H1 (cell line): ENCODE results near the gene ZNF232. TPM values are rescaled to one million over a fixed set of nuclear protein-coding genes. Genes with fewer than 3 reads are reported as not detected.

Experiments used
- CTCF ChIA-PET: fragments of 300-600 bp; sonication (Branson Sonifier 250); formaldehyde crosslinking; loops from one replicate; lab custom pipeline; 2021; ENCODE audit not compliant: partially characterized antibody; lab: Charles Lee
- POLR2A ChIA-PET: fragments of 300-600 bp; sonication (Branson Sonifier 250); formaldehyde crosslinking; loops from one replicate; lab custom pipeline; 2021; ENCODE audit warnings: inconsistent platforms; ENCODE audit not compliant: partially characterized antibody; lab: Charles Lee
- DNase-seq, 2 experiments: peaks; one replicate each; pipeline versions ENCODE4 v3.0.0 to v3.0.0-alpha.2; 2010 to 2022; ENCODE audit warnings: low spot score in 2 of 2, low read depth in 1 of 2, mixed read lengths in 1 of 2
- FAIRE-seq: peaks from 2 replicates; lab custom pipeline; 2011; peaks lifted over from hg19 to GRCh38; lab: Jason Lieb, UNC
- H2AFZ ChIP-seq: 2 replicates; pipeline ENCODE4 v1.8.1; 2012; ENCODE audit warnings: low read length, inconsistent platforms
- H2AK5ac ChIP-seq: 2 replicates; pipeline ENCODE4 v1.6.1; 2013; ENCODE audit warnings: low read depth, low read length
- H2BK120ac ChIP-seq: replicated peaks from 2 replicates; pipeline ENCODE3; 2013; ENCODE audit warnings: low read depth, low read length, inconsistent platforms
- H2BK12ac ChIP-seq: 2 replicates; pipeline ENCODE4 v1.6.1; 2013; ENCODE audit warnings: low read depth, low read length
- H2BK15ac ChIP-seq: 2 replicates; pipeline ENCODE4 v1.6.1; 2013; ENCODE audit warnings: low read length
- H2BK20ac ChIP-seq: 2 replicates; pipeline ENCODE4 v1.6.1; 2013; ENCODE audit warnings: low read length
- H2BK5ac ChIP-seq: 2 replicates; pipeline ENCODE4 v1.6.1; 2013; ENCODE audit warnings: low read depth, low read length
- H3K14ac ChIP-seq: 2 replicates; pipeline ENCODE4 v1.6.1; 2013; ENCODE audit warnings: inconsistent platforms; ENCODE audit not compliant: insufficient read length
- H3K18ac ChIP-seq: 2 replicates; pipeline ENCODE4 v1.6.1; 2013; ENCODE audit warnings: low read length; ENCODE audit errors: extremely low read depth
- H3K23ac ChIP-seq: 2 replicates; pipeline ENCODE4 v1.6.1; 2013; ENCODE audit warnings: inconsistent platforms; ENCODE audit not compliant: insufficient read length
- H3K23me2 ChIP-seq: 2 replicates; pipeline ENCODE4 v1.6.1; 2013; ENCODE audit warnings: low read depth, low read length
- H3K27ac ChIP-seq: 2 replicates; pipeline ENCODE4 v1.6.1; 2011; ENCODE audit warnings: low read depth, low read length, inconsistent platforms
- H3K27me3 ChIP-seq, 4 experiments: replicated peaks in 1 of 4; 1 replicate in 1 of 4; 2 replicates in 3 of 4; pipeline versions ENCODE4 v1.6.1 to v1.8.1; 2011 to 2013; ENCODE audit warnings: low read length in 3 of 4, mild to moderate bottlenecking in 3 of 4, inconsistent platforms in 2 of 4, mixed read lengths in 2 of 4, moderate library complexity in 1 of 4; ENCODE audit not compliant: control insufficient read depth in 3 of 4, insufficient read depth in 3 of 4; ENCODE audit errors: extremely low read depth in 1 of 4
- H3K36me3 ChIP-seq, 4 experiments: 2 replicates each; pipeline versions ENCODE4 v1.6.1 to v1.8.1; 2011 to 2013; ENCODE audit warnings: mild to moderate bottlenecking in 4 of 4, low read length in 3 of 4, moderate library complexity in 2 of 4, control low read depth in 1 of 4, inconsistent platforms in 1 of 4; ENCODE audit not compliant: insufficient read depth in 4 of 4, control insufficient read depth in 2 of 4
- H3K4ac ChIP-seq: replicated peaks from 2 replicates; pipeline ENCODE3; 2013; ENCODE audit warnings: low read length, low read depth, mixed read lengths, inconsistent platforms; ENCODE audit not compliant: insufficient read length
- H3K4me1 ChIP-seq, 4 experiments: replicated peaks in 1 of 4; 1 replicate in 1 of 4; 2 replicates in 3 of 4; pipeline versions ENCODE4 v1.6.1 to v1.8.1; 2011 to 2013; ENCODE audit warnings: low read length in 3 of 4, inconsistent platforms in 2 of 4, mixed read lengths in 1 of 4; ENCODE audit not compliant: insufficient read depth in 4 of 4, control insufficient read depth in 3 of 4
- H3K4me2 ChIP-seq, 2 experiments: 2 replicates each; pipeline versions ENCODE4 v1.6.1 to v1.8.1; 2011 to 2013; ENCODE audit warnings: low read depth in 2 of 2, low read length in 2 of 2, control low read depth in 1 of 2, inconsistent platforms in 1 of 2, mild to moderate bottlenecking in 1 of 2; ENCODE audit not compliant: insufficient read depth in 1 of 2
- H3K4me3 ChIP-seq, 4 experiments: fragments of 200-600, 300-600 bp in 1 of 4; sonication (generic), shearing (Covaris generic), sonication (Bioruptor Twin) in 1 of 4; 2 replicates each; pipeline versions ENCODE4 v1.5.1 to v1.8.1; 2011 to 2016; ENCODE audit warnings: low read length in 4 of 4, low read depth in 3 of 4, control low read depth in 2 of 4, inconsistent platforms in 2 of 4, mild to moderate bottlenecking in 2 of 4, mixed read lengths in 1 of 4, moderate library complexity in 1 of 4; ENCODE audit not compliant: insufficient read depth in 2 of 4; ENCODE audit errors: extremely low read depth in 1 of 4
- H3K56ac ChIP-seq: replicated peaks from 2 replicates; pipeline ENCODE3; 2013; ENCODE audit warnings: low read depth, mild to moderate bottlenecking, mixed read lengths, low read length, inconsistent platforms; ENCODE audit not compliant: insufficient read length
- H3K79me1 ChIP-seq: 2 replicates; pipeline ENCODE4 v1.6.1; 2013; ENCODE audit warnings: low read depth, low read length, control low read depth
- H3K79me2 ChIP-seq, 2 experiments: 2 replicates each; pipeline versions ENCODE4 v1.6.1 to v1.8.1; 2012 to 2013; ENCODE audit warnings: low read length in 2 of 2, mild to moderate bottlenecking in 2 of 2, inconsistent platforms in 1 of 2; ENCODE audit not compliant: insufficient read depth in 2 of 2, control insufficient read depth in 1 of 2
- H3K9ac ChIP-seq, 4 experiments: replicated peaks in 1 of 4; 1 replicate in 1 of 4; 2 replicates in 3 of 4; pipeline versions ENCODE4 v1.6.1 to v1.8.1; 2011 to 2013; ENCODE audit warnings: low read depth in 3 of 4, low read length in 3 of 4, control low read depth in 2 of 4, mild to moderate bottlenecking in 2 of 4, moderate library complexity in 2 of 4, inconsistent platforms in 1 of 4; ENCODE audit errors: extremely low read depth in 1 of 4
- H3K9me3 ChIP-seq, 2 experiments: 2 replicates each; pipeline versions ENCODE4 v1.6.1 to v1.8.1; 2012 to 2013; ENCODE audit warnings: mild to moderate bottlenecking in 2 of 2, moderate library complexity in 2 of 2, control low read depth in 1 of 2, inconsistent platforms in 1 of 2, low read depth in 1 of 2, low read length in 1 of 2, mixed read lengths in 1 of 2; ENCODE audit not compliant: insufficient read depth in 2 of 2
- H4K20me1 ChIP-seq, 2 experiments: replicated peaks in 1 of 2; 2 replicates each; pipeline versions ENCODE3 to v1.8.1; 2011 to 2013; ENCODE audit warnings: inconsistent platforms in 2 of 2, low read length in 2 of 2, mild to moderate bottlenecking in 1 of 2; ENCODE audit not compliant: insufficient read depth in 2 of 2, control insufficient read depth in 1 of 2
- H4K5ac ChIP-seq: 2 replicates; pipeline ENCODE4 v1.6.1; 2013; ENCODE audit warnings: low read length, low read depth, mixed read lengths, inconsistent platforms; ENCODE audit not compliant: insufficient read length
- H4K8ac ChIP-seq: 2 replicates; pipeline ENCODE4 v1.8.0; 2013; ENCODE audit warnings: mild to moderate bottlenecking, moderate library complexity, low read length, inconsistent platforms; ENCODE audit not compliant: insufficient read depth; ENCODE audit errors: extremely low read depth
- H4K91ac ChIP-seq: replicated peaks from 2 replicates; pipeline ENCODE3; 2013; ENCODE audit warnings: low read length, mixed read lengths, inconsistent platforms; ENCODE audit not compliant: insufficient read length
- ATF2 ChIP-seq: IDR thresholded peaks from 2 replicates; pipeline ENCODE4 v1.6.1; 2012; ENCODE audit warnings: low read length, inconsistent platforms
- BACH1 ChIP-seq: IDR thresholded peaks from 2 replicates; pipeline ENCODE4 v1.6.1; 2012; ENCODE audit warnings: low read length, improper control_type of control experiment
- CHD2 ChIP-seq: IDR thresholded peaks from 2 replicates; pipeline ENCODE4 v1.6.1; 2012; ENCODE audit warnings: low read length, improper control_type of control experiment
- EP300 ChIP-seq, 2 experiments: IDR thresholded peaks; 1 replicate in 1 of 2; 2 replicates in 1 of 2; pipeline ENCODE4 v1.6.1; 2011 to 2012; ENCODE audit warnings: low read depth in 2 of 2, low read length in 2 of 2, mild to moderate bottlenecking in 2 of 2, borderline replicate concordance in 1 of 2, inconsistent platforms in 1 of 2, moderate library complexity in 1 of 2
- HDAC2 ChIP-seq, 2 experiments: fragments of 300-600 bp in 1 of 2; sonication (generic) in 1 of 2; IDR thresholded peaks; 2 replicates each; pipeline ENCODE4 v1.6.1; 2011 to 2012; ENCODE audit warnings: low read depth in 2 of 2, low read length in 2 of 2, mild to moderate bottlenecking in 2 of 2, moderate library complexity in 2 of 2, borderline replicate concordance in 1 of 2, inconsistent platforms in 1 of 2
- KDM4A ChIP-seq: IDR thresholded peaks from one replicate; pipeline ENCODE4 v1.7.1; 2012; ENCODE audit warnings: low read depth, mild to moderate bottlenecking, moderate library complexity, low read length, inconsistent platforms; ENCODE audit not compliant: severe bottlenecking
- KDM5A ChIP-seq: fragments of 200-600 bp; IDR thresholded peaks from 2 replicates; pipeline ENCODE4 v1.7.1; 2012; ENCODE audit warnings: mild to moderate bottlenecking, low read length, inconsistent platforms, mixed read lengths
- MAFK ChIP-seq: IDR thresholded peaks from 2 replicates; pipeline ENCODE4 v1.6.1; 2012; ENCODE audit warnings: low read depth, mild to moderate bottlenecking, improper control_type of control experiment, low read length
- PHF8 ChIP-seq: fragments of 200-600 bp; sonication (generic); conservative IDR thresholded peaks from 2 replicates; pipeline ENCODE4 v1.7.1; 2012; ENCODE audit warnings: low read depth, mild to moderate bottlenecking, inconsistent platforms, low read length, moderate library complexity
- RBBP5 ChIP-seq: IDR thresholded peaks from 2 replicates; pipeline ENCODE4 v1.7.1; 2012; ENCODE audit warnings: low read depth, mild to moderate bottlenecking, inconsistent platforms, low read length, moderate library complexity, borderline replicate concordance
- SP4 ChIP-seq: IDR thresholded peaks from 2 replicates; pipeline ENCODE4 v1.6.1; 2012; ENCODE audit warnings: low read length, inconsistent platforms
- WGBS, 2 experiments: shearing (Covaris generic) in 1 of 2; methylation state at CpG; one replicate each; pipeline versions ENCODE4 v1.1.6 to v1.1.7; 2013 to 2015; ENCODE audit warnings: low lambda C conversion rate in 2 of 2, mixed read lengths in 2 of 2, inconsistent platforms in 1 of 2, low coverage in 1 of 2, missing lambda C conversion rate in 1 of 2; ENCODE audit not compliant: insufficient replicate concordance in 2 of 2, insufficient coverage in 1 of 2, insufficient read length in 1 of 2; ENCODE audit errors: extremely low coverage in 1 of 2, missing lambda C conversion rate in 1 of 2; 5-methylcytosine and 5-hydroxymethylcytosine counted together
- polyA plus RNA-seq, 7 experiments: library from polyadenylated mRNA; depleted of rRNA in 3 of 7; stranded (reverse) in 5 of 7; unstranded in 2 of 7; fragments of >200 nt in 5 of 7; fragments of 200-250 nt in 2 of 7; gene quantifications; 1 replicate in 5 of 7; 2 replicates in 1 of 7; 4 replicates in 1 of 7; pipeline versions ENCODE4 v1.2.1 to v1.2.3, GENCODE V29; 2011 to 2013; ENCODE audit warnings: missing spikeins in 2 of 7, mixed read lengths in 2 of 7
- total RNA-seq: library from RNA; stranded (reverse); fragmentation: NEBNext Ultra II Directional; extraction: Animal tissue kit (Norgen Biotek cat#: 25700); gene quantifications from 2 replicates; pipeline ENCODE4 v1.2.1, GENCODE V29; 2021

Gene ZNF232
- total and polyA plus RNA-seq, 2 of the 8 experiments (the other 6 are each of a cell fraction or from before 2014, with no cell fraction given): 11.1 to 41.0 TPM

GRCh38 chr17:5080591-5080990, 31.1 kb downstream of the ZNF232 start:
- H3K79me2 ChIP-seq: no peaks in the 10 kb centered on the region
- H3K9ac ChIP-seq: no peak overlapping the region
- no peak overlapping the region for H4K91ac ChIP-seq
- H3K18ac ChIP-seq: no peak overlapping the region
- POLR2A ChIA-PET: interaction anchor here (0.9 to 3.1 kb wide), 4 partner anchors 10 to 30 kb away, joined by 3 to 12 read pairs (median 6); partner anchors contain the start of gene ZNF232
- H2BK5ac ChIP-seq: no peak overlapping the region
- H3K4me3 ChIP-seq: no peak overlapping the region
- FAIRE-seq (no peak), DNase-seq (no peak)
- no peak overlapping the region for H3K14ac ChIP-seq
- H3K4me2 ChIP-seq: no peak overlapping the region
- H2BK20ac ChIP-seq: no peak overlapping the region
- no peak overlapping the region for H2BK15ac ChIP-seq
- no peak overlapping the region for H3K4ac ChIP-seq
- 0 out of 2 replicates have a peak overlapping the region, but pooled peaks have one; percentile 50 for H2BK12ac ChIP-seq
- H4K8ac ChIP-seq: no peak overlapping the region
- no peak overlapping the region for H4K5ac ChIP-seq
- peaks cover 0 to 13% (median 8%) of the 10 kb centered on the region in 4 experiments; a peak in 4 of 7 replicates for H3K27me3 ChIP-seq
- H3K27ac ChIP-seq: no peak overlapping the region
- 88% methylated on average over 3 of the region's 3 CpGs; no CpG with 5 or more reads in 1 of the 2 experiments for WGBS, 2 experiments
- H2AFZ ChIP-seq: no peak overlapping the region
- H3K56ac ChIP-seq: no peak overlapping the region
- no peak overlapping the region for H3K23ac ChIP-seq
- H2AK5ac ChIP-seq: no peak overlapping the region
- no peak overlapping the region for H2BK120ac ChIP-seq
- H3K36me3 ChIP-seq: no peaks in the 10 kb centered on the region
- H3K4me1 ChIP-seq: no peaks in the 10 kb centered on the region; a peak in 1 of 7 replicates
- CTCF ChIA-PET: no interaction called here
- no peaks in the 10 kb centered on the region for H3K23me2 ChIP-seq
- H3K79me1 ChIP-seq: no peaks in the 10 kb centered on the region
- no peaks in the 10 kb centered on the region for H4K20me1 ChIP-seq
- peaks cover 0 to 2% of the 10 kb centered on the region in 2 experiments; a peak in 1 of 4 replicates for H3K9me3 ChIP-seq
- TF ChIP-seq KDM4A (no peak), RBBP5 (no peak), SP4 (no peak), KDM5A (no peak), MAFK (no peak), CHD2 (no peak), EP300 (IDR thresholded peaks at IDR 0.05; ENCODE audit: borderline replicate concordance in 1 of 2, low read depth in 2 of 2, low read length in 2 of 2) (no peak), ATF2 (no peak), BACH1 (no peak), HDAC2 (IDR thresholded peaks at IDR 0.05; ENCODE audit: borderline replicate concordance in 1 of 2, low read depth in 2 of 2, low read length in 2 of 2) (no peak), PHF8 (no peak)
